PC-9 (cell line): ENCODE measurements around the gene NKAIN2. TPM values are rescaled to one million over a fixed set of nuclear protein-coding genes. Genes with fewer than 3 reads are reported as not detected.
A peak's percentile ranks its signal among the peaks of the same experiment; 100 is the strongest.
"Not testable (repeated sequence)": the region's sequence is repeated elsewhere in the genome, so short reads cannot be mapped to it uniquely, and the experiment has no call there.

Source experiments
- BruUV-seq: library from RNA; stranded (reverse); fragments of 400-500 nt; replicated peaks from 2 replicates; lab custom pipeline; 2021; lab: Mats Ljungman, UMichigan
- CTCF ChIA-PET: fragments of 300-600 bp; sonication (Branson Sonifier 250); formaldehyde crosslinking; loops from one replicate; lab custom pipeline; 2022; ENCODE audit warnings: antibody characterized with exemption; lab: Charles Lee
- POLR2A ChIA-PET: fragments of 300-600 bp; sonication (Branson Sonifier 250); formaldehyde crosslinking; loops from one replicate; lab custom pipeline; 2022; ENCODE audit warnings: antibody characterized with exemption; ENCODE audit not compliant: unreplicated experiment; lab: Charles Lee
- DNase-seq, 2 experiments: peaks; one replicate each; pipeline versions ENCODE4 v3.0.0 to v3.0.0-alpha.2; 2015 to 2022; ENCODE audit warnings: mixed read lengths in 1 of 2
- H2AFZ ChIP-seq: fragments of 200-600 bp; sonication (generic); 2 replicates; pipeline ENCODE4 v1.8.1; 2017; ENCODE audit warnings: antibody characterized with exemption
- H3F3A ChIP-seq: fragments of 200-600 bp; sonication (generic); 2 replicates; pipeline ENCODE4 v1.8.1; 2017; ENCODE audit warnings: antibody characterized with exemption, mild to moderate bottlenecking, low read depth; ENCODE audit not compliant: insufficient read depth
- H3K27ac ChIP-seq: fragments of 200-600 bp; sonication (generic); 2 replicates; pipeline ENCODE4 v1.6.1; 2016; ENCODE audit warnings: mixed run types
- H3K27me3 ChIP-seq: fragments of 200-600 bp; sonication (generic); 2 replicates; pipeline ENCODE4 v1.6.1; 2016; ENCODE audit warnings: low read depth, mixed run types; ENCODE audit not compliant: insufficient read depth
- H3K36me3 ChIP-seq: fragments of 200-600 bp; sonication (generic); 2 replicates; pipeline ENCODE4 v1.6.1; 2016; ENCODE audit warnings: low read depth, mixed run types
- H3K4me1 ChIP-seq: fragments of 200-600 bp; sonication (generic); replicated peaks from 2 replicates; pipeline ENCODE4 v1.6.1; 2016; ENCODE audit warnings: mixed run types; ENCODE audit not compliant: insufficient read depth
- H3K4me2 ChIP-seq: fragments of 200-600 bp; sonication (generic); 2 replicates; pipeline ENCODE4 v1.6.1; 2017; ENCODE audit warnings: mixed run types
- H3K4me3 ChIP-seq: fragments of 200-600 bp; sonication (generic); 2 replicates; pipeline ENCODE4 v1.6.1; 2016; ENCODE audit warnings: mixed run types
- H3K79me2 ChIP-seq: fragments of 200-600 bp; sonication (generic); 2 replicates; pipeline ENCODE4 v1.6.1; 2017; ENCODE audit warnings: low read depth, mixed run types
- H3K9me2 ChIP-seq: fragments of 200-600 bp; sonication (generic); 2 replicates; pipeline ENCODE4 v1.8.1; 2017; ENCODE audit warnings: mild to moderate bottlenecking; ENCODE audit not compliant: insufficient read depth
- H3K9me3 ChIP-seq: fragments of 200-600 bp; sonication (generic); 2 replicates; pipeline ENCODE4 v1.8.1; 2016; ENCODE audit warnings: low read depth; ENCODE audit not compliant: insufficient read depth
- H4K20me1 ChIP-seq: fragments of 200-600 bp; sonication (generic); 2 replicates; pipeline ENCODE4 v1.8.1; 2017; ENCODE audit not compliant: insufficient read depth
- EZH2 ChIP-seq: fragments of 200-600 bp; sonication (generic); IDR thresholded peaks from 2 replicates; pipeline ENCODE4 v1.8.0; 2017; ENCODE audit warnings: antibody characterized with exemption, low read depth
- intact Hi-C: fragments of 100-400 bp; cut with micrococcal nuclease; formaldehyde crosslinking; loops from one replicate; pipeline ENCODE4 v1.10.0; 2022; ENCODE audit not compliant: unreplicated experiment
- total RNA-seq: library from RNA; stranded (reverse); gene quantifications from 2 replicates; pipeline ENCODE4 v1.2.3, GENCODE V29; 2021
- TF ChIP-seq, protein P1 (sequence below): fragments of 200-600 bp; sonication (generic); conservative IDR thresholded peaks from 2 replicates; pipeline ENCODE4 v1.6.1; 2017; ENCODE audit warnings: mixed run types, antibody characterized with exemption, mild to moderate bottlenecking, moderate library complexity

The NKAIN2 gene
- total RNA-seq, 1 experiment from 2014 or later, result not detected

DNA sequence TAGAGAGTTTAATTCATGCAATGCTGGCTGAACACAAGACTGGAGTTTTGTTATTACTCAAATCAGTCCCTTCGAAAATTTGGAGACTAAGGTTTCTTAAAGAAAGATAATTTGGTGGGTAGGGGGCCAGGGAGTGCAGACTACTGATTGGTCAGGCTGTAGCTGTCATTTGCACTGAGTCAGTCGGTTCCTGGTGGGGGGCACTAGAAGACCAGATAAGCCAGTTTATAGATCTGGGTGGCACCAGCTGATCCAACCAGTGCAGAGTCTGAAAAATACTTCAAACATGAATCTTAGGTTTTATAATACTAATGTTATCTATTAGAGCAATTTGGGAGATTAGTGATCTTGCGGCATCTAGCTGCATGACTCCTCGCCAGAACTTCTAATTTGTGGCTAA, 530.7 kb downstream of the NKAIN2 start:
- no peak for DNase-seq
- no TSS peak for BruUV-seq
- Histone ChIP-seq H3K4me3 (no peak overlapping the region), H3F3A (no peaks in the 10 kb centered on the region), H3K4me1 (no peaks in the 10 kb centered on the region), H3K79me2 (no peaks in the 10 kb centered on the region), H3K27ac (no peak overlapping the region), H3K27me3 (no peaks in the 10 kb centered on the region), H3K9me2 (no peaks in the 10 kb centered on the region), H4K20me1 (no peaks in the 10 kb centered on the region), H3K36me3 (no peaks in the 10 kb centered on the region), H3K9me3 (no peaks in the 10 kb centered on the region), H3K4me2 (no peak overlapping the region), H2AFZ (no peak overlapping the region)
- ChIA-PET CTCF (no interaction called here), POLR2A (no interaction called here)
- intact Hi-C loops, result no loop called here
- no peak for TF ChIP-seq EZH2
- TF ChIP-seq, protein P1, sequence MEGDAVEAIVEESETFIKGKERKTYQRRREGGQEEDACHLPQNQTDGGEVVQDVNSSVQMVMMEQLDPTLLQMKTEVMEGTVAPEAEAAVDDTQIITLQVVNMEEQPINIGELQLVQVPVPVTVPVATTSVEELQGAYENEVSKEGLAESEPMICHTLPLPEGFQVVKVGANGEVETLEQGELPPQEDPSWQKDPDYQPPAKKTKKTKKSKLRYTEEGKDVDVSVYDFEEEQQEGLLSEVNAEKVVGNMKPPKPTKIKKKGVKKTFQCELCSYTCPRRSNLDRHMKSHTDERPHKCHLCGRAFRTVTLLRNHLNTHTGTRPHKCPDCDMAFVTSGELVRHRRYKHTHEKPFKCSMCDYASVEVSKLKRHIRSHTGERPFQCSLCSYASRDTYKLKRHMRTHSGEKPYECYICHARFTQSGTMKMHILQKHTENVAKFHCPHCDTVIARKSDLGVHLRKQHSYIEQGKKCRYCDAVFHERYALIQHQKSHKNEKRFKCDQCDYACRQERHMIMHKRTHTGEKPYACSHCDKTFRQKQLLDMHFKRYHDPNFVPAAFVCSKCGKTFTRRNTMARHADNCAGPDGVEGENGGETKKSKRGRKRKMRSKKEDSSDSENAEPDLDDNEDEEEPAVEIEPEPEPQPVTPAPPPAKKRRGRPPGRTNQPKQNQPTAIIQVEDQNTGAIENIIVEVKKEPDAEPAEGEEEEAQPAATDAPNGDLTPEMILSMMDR, result no peak

DNA sequence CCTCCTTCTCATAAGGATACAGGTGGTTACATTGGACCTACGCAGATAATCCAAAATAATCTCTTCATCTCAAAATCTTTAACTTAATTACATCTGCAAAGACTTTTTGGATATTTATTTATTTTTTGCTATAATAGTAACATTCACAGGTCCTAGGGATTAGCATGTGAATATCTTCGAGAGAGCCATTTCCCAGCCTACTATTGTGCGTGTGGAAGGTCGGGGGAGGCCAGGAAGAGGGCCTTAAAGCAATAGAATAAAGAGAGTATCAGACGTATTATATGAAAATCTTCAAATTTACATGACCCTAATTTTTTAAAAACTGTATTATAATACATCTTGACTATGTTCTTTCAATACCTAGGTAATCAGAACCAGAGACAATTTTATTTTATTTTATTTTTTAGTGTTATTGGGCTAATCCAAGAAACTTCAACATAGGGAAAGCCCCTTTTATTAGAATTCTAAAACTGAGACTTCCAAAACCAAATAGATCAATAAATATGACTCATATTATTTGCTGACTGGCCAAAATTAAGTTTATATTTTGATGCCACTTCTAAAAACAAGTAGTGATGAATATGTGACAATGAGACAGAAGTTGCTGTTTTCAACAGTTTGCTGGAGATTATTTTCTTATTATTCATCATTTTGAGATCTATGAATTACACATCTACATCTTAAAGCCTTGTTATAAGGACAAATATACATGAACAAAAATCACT, 536.1 kb downstream of the NKAIN2 start:
- BruUV-seq, result no TSS peak
- H3K9me3 ChIP-seq, result no peaks in the 10 kb centered on the region
- H3K4me1 ChIP-seq, result no peaks in the 10 kb centered on the region
- H3K9me2 ChIP-seq, result no peaks in the 10 kb centered on the region
- no peak overlapping the region for H3K4me3 ChIP-seq
- H4K20me1 ChIP-seq, result no peaks in the 10 kb centered on the region
- CTCF ChIA-PET, result no interaction called here
- H3K79me2 ChIP-seq, result no peaks in the 10 kb centered on the region
- no peaks in the 10 kb centered on the region for H3K27me3 ChIP-seq
- no peaks in the 10 kb centered on the region for H3F3A ChIP-seq
- H3K36me3 ChIP-seq, result no peaks in the 10 kb centered on the region
- intact Hi-C loops, result no loop called here
- no peak overlapping the region for H3K27ac ChIP-seq
- H2AFZ ChIP-seq, result peak overlapping the region; percentile 31; the same call in 1 of the 2 replicates
- no peak for DNase-seq
- H3K4me2 ChIP-seq, result no peak overlapping the region
- POLR2A ChIA-PET, result no interaction called here
- TF ChIP-seq EZH2, result no peak
- TF ChIP-seq, protein P1, result no peak

DNA sequence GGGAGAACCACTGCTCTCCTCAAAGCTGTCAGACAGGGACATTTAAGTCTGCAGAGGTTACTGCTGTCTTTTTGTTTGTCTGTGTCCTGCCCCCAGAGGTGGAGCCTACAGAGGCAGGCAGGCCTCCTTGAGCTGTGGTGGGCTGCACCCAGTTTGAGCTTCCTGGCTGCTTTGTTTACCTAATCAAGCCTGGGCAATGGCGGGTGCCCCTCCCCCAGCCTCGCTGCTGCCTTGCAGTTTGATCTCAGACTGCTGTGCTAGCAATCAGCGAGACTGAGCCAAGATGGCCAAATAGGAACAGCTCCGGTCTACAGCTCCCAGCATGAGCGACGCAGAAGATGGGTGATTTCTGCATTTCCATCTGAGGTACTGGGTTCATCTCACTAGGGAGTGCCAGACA, 544.7 kb downstream of the NKAIN2 start:
- H3K4me3 ChIP-seq, H3K9me3 ChIP-seq, POLR2A ChIA-PET, H3K4me1 ChIP-seq, DNase-seq, H2AFZ ChIP-seq, H3K79me2 ChIP-seq, intact Hi-C loops, BruUV-seq, H4K20me1 ChIP-seq, CTCF ChIA-PET, H3K36me3 ChIP-seq, H3K27ac ChIP-seq, H3F3A ChIP-seq, H3K27me3 ChIP-seq, H3K4me2 ChIP-seq, H3K9me2 ChIP-seq: not testable (repeated sequence)

DNA sequence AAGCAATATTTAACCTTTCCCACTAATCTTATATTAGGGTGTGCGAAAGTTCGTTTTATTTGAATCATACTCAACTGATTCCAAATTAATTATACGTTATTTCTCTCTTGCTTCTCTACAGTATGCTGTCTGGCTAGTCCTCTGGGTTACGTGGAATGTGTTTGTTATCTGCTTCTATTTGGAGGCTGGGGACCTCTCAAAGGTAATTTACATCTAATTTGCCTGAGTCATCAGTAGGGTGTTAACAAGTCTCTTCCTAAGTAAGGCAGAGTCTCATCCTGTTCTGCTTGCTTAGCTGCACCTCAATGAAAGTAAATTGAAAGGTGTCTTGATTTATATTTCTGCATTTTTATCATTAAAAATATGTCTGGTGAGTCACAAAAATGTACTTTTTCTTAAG, 551.5 kb downstream of the NKAIN2 start:
- H3K27me3 ChIP-seq, result no peaks in the 10 kb centered on the region
- intact Hi-C loops, result no loop called here
- no peak overlapping the region for H3K4me2 ChIP-seq
- ChIA-PET POLR2A (no interaction called here), CTCF (no interaction called here)
- no peak overlapping the region for H3K27ac ChIP-seq
- no peaks in the 10 kb centered on the region for H3K79me2 ChIP-seq
- no peaks in the 10 kb centered on the region for H3F3A ChIP-seq
- no peak overlapping the region for H3K4me3 ChIP-seq
- TF ChIP-seq, protein P1, result no peak
- TF ChIP-seq EZH2, result no peak
- no TSS peak for BruUV-seq
- no peak for DNase-seq
- no peaks in the 10 kb centered on the region for H3K4me1 ChIP-seq
- H3K9me3 ChIP-seq, result no peaks in the 10 kb centered on the region
- no peak overlapping the region for H2AFZ ChIP-seq
- H3K9me2 ChIP-seq, result no peaks in the 10 kb centered on the region
- H3K36me3 ChIP-seq, result no peaks in the 10 kb centered on the region
- H4K20me1 ChIP-seq, result no peaks in the 10 kb centered on the region
